OCI-LY7 (cell line): ENCODE measurements around the gene NPAT. TPM values are rescaled to one million over a fixed set of nuclear protein-coding genes. Genes with fewer than 3 reads are reported as not detected.

Source experiments
- BruUV-seq: library from RNA; stranded (reverse); fragments of 400-500 nt; replicated peaks from 2 replicates; lab custom pipeline; 2021; lab: Mats Ljungman, UMichigan
- CTCF ChIA-PET: fragments of 300-600 bp; sonication (Branson Sonifier 250); formaldehyde crosslinking; loops from one replicate; lab custom pipeline; 2022; ENCODE audit warnings: antibody characterized with exemption; ENCODE audit not compliant: unreplicated experiment; lab: Charles Lee
- POLR2A ChIA-PET: fragments of 300-600 bp; sonication (Branson Sonifier 250); formaldehyde crosslinking; loops from one replicate; lab custom pipeline; 2022; ENCODE audit warnings: antibody characterized with exemption; lab: Charles Lee
- DNase-seq: peaks from one replicate; pipeline ENCODE4 v3.0.0-alpha.2; 2015; ENCODE audit warnings: low spot score
- H2AFZ ChIP-seq: fragments of 200-600 bp; sonication (generic), shearing (Covaris generic); 2 replicates; pipeline ENCODE4 v1.6.1; 2014; ENCODE audit warnings: mild to moderate bottlenecking, antibody characterized with exemption, low read length, moderate library complexity
- H3K27ac ChIP-seq: fragments of 200-600 bp; sonication (generic); 2 replicates; pipeline ENCODE4 v1.5.1; 2014; ENCODE audit warnings: mixed run types, low read depth, mild to moderate bottlenecking, moderate library complexity, low read length, inconsistent platforms; ENCODE audit not compliant: poor library complexity, severe bottlenecking
- H3K36me3 ChIP-seq: fragments of 200-600 bp; sonication (generic); 2 replicates; pipeline ENCODE4 v1.6.1; 2014; ENCODE audit warnings: mild to moderate bottlenecking, antibody characterized with exemption, low read length, moderate library complexity, mixed read lengths; ENCODE audit not compliant: insufficient read depth
- H3K4me1 ChIP-seq: fragments of 200-600 bp; sonication (generic); 2 replicates; pipeline ENCODE4 v1.5.1; 2014; ENCODE audit warnings: mild to moderate bottlenecking, low read length; ENCODE audit not compliant: insufficient read depth, poor library complexity, severe bottlenecking
- H3K4me2 ChIP-seq: fragments of 200-600 bp; sonication (generic); 2 replicates; pipeline ENCODE4 v1.6.1; 2014; ENCODE audit warnings: mild to moderate bottlenecking, low read length
- H3K4me3 ChIP-seq: fragments of 200-600 bp; sonication (generic); 2 replicates; pipeline ENCODE4 v1.5.1; 2014; ENCODE audit warnings: mild to moderate bottlenecking, low read depth, low read length; ENCODE audit not compliant: poor library complexity, severe bottlenecking
- H3K79me2 ChIP-seq: fragments of 200-600 bp; sonication (generic); 2 replicates; pipeline ENCODE4 v1.6.1; 2016; ENCODE audit warnings: low read depth, mild to moderate bottlenecking, low read length, moderate library complexity, mixed read lengths; ENCODE audit not compliant: insufficient read depth
- H3K9me2 ChIP-seq: fragments of 200-600 bp; sonication (generic); 2 replicates; pipeline ENCODE4 v1.6.1; 2016; ENCODE audit warnings: mild to moderate bottlenecking, low read length, mixed read lengths; ENCODE audit not compliant: insufficient read depth
- H3K9me3 ChIP-seq: fragments of 200-600 bp; sonication (generic); 2 replicates; pipeline ENCODE4 v1.6.1; 2014; ENCODE audit warnings: mild to moderate bottlenecking, mixed run types, low read length, mixed read lengths
- H4K20me1 ChIP-seq: fragments of 200-600 bp; sonication (generic); 2 replicates; pipeline ENCODE4 v1.6.1; 2014; ENCODE audit warnings: mild to moderate bottlenecking, antibody characterized with exemption, low read length, moderate library complexity, mixed read lengths; ENCODE audit not compliant: insufficient read depth
- CTCF ChIP-seq: fragments of 200-600 bp; sonication (generic); conservative IDR thresholded peaks from 2 replicates; pipeline ENCODE4 v1.5.1; 2014; ENCODE audit warnings: mild to moderate bottlenecking, antibody characterized with exemption, low read length, moderate library complexity, mixed read lengths
- EZH2phosphoT487 ChIP-seq: fragments of 200-600 bp; sonication (generic); IDR thresholded peaks from 2 replicates; pipeline ENCODE4 v1.6.1; 2018; ENCODE audit warnings: low read depth, borderline replicate concordance, mild to moderate bottlenecking, mixed run types, antibody characterized with exemption, low read length, moderate library complexity, mixed read lengths
- intact Hi-C: fragments of 100-400 bp; cut with micrococcal nuclease; formaldehyde crosslinking; loops from one replicate; pipeline ENCODE4 v1.10.0; 2022; ENCODE audit not compliant: unreplicated experiment
- total RNA-seq, 2 experiments: library from RNA; depleted of rRNA in 1 of 2; stranded (reverse); fragments of >200 nt in 1 of 2; shearing (Covaris generic) in 1 of 2; gene quantifications; 2 replicates each; pipeline ENCODE4 v1.2.3, GENCODE V29; 2014 to 2022

NPAT gene
- total RNA-seq, 2 experiments from 2014 or later, result 22.6 to 26.9 TPM

GRCh38 chr11:108148556-108148955 lies 73.9 kb downstream of the NPAT start:
- CTCF ChIA-PET, result no interaction called here
- Histone ChIP-seq H2AFZ (no peak overlapping the region), H3K27ac (no peak overlapping the region), H3K9me2 (no peaks in the 10 kb centered on the region), H3K4me1 (no peaks in the 10 kb centered on the region), H3K36me3 (peaks cover 91% of the 10 kb centered on the region), H3K9me3 (no peaks in the 10 kb centered on the region), H4K20me1 (no peaks in the 10 kb centered on the region), H3K4me3 (no peak overlapping the region), H3K4me2 (no peak overlapping the region), H3K79me2 (no peaks in the 10 kb centered on the region)
- DNase-seq, result no peak
- BruUV-seq, result no TSS peak
- POLR2A ChIA-PET, result interaction anchor here (0.5 to 1.1 kb wide), 7 partner anchors 10 to 368 kb away, joined by 3 to 5 read pairs (median 3); no protein-coding TSS in a partner anchor
- intact Hi-C loops, result no loop called here
- TF ChIP-seq CTCF (no peak), EZH2phosphoT487 (no peak)

- ChIA-PET CTCF (no interaction called here), POLR2A (interaction anchor here (0.9 kb wide), 1 partner anchor 46 kb away, joined by 3 read pairs; no protein-coding TSS in a partner anchor)
- DNase-seq, result no peak
- H3K4me3 ChIP-seq, result no peak overlapping the region
- no peaks in the 10 kb centered on the region for H3K9me2 ChIP-seq
- no peaks in the 10 kb centered on the region for H3K79me2 ChIP-seq
- no peak overlapping the region for H2AFZ ChIP-seq
- BruUV-seq, result no TSS peak
- intact Hi-C loops, result no loop called here
- TF ChIP-seq CTCF (no peak), EZH2phosphoT487 (no peak)
- no peaks in the 10 kb centered on the region for H4K20me1 ChIP-seq
- no peaks in the 10 kb centered on the region for H3K4me1 ChIP-seq
- H3K36me3 ChIP-seq, result peaks cover 96% of the 10 kb centered on the region
- no peaks in the 10 kb centered on the region for H3K9me3 ChIP-seq
- no peak overlapping the region for H3K4me2 ChIP-seq
- H3K27ac ChIP-seq, result no peak overlapping the region
These were observed 75.3 kb downstream of the NPAT start for GRCh38 chr11:108147150-108147549.

GRCh38 chr11:108144615-108145014 lies 77.8 kb downstream of the NPAT start:
- POLR2A ChIA-PET, result interaction anchor here (0.5 to 3.4 kb wide), 3 partner anchors 11 to 650 kb away, joined by 3 to 16 read pairs (median 8); no protein-coding TSS in a partner anchor
- H3K36me3 ChIP-seq, result peaks cover 97% of the 10 kb centered on the region

More at GRCh38 chr11:108144615-108145014, 77.8 kb downstream of the NPAT start:
- Histone ChIP-seq H3K79me2 (no peaks in the 10 kb centered on the region), H4K20me1 (no peaks in the 10 kb centered on the region), H3K4me2 (no peak overlapping the region), H3K9me3 (no peaks in the 10 kb centered on the region), H2AFZ (no peak overlapping the region), H3K4me1 (no peaks in the 10 kb centered on the region), H3K4me3 (no peak overlapping the region), H3K9me2 (no peaks in the 10 kb centered on the region), H3K27ac (no peak overlapping the region)
- no TSS peak for BruUV-seq
- intact Hi-C loops, result no loop called here
- no peak for DNase-seq
- CTCF ChIA-PET, result no interaction called here
- TF ChIP-seq CTCF (no peak), EZH2phosphoT487 (no peak)
